Thymus (tissue), 11 donors: ENCODE results near the gene SOBP. TPM values are rescaled to one million over a fixed set of nuclear protein-coding genes. Genes with fewer than 3 reads are reported as not detected.

Source experiments
- DNase-seq, 9 donors: peaks; one replicate each; pipeline ENCODE4 v3.0.0-alpha.2; 2013; ENCODE audit warnings: low spot score in 9 of 9, low read depth in 6 of 9, missing footprints in 1 of 9
- H3K27ac ChIP-seq, 2 donors: one replicate each; pipeline ENCODE4 v1.5.1; 2013; ENCODE audit warnings: control low read depth in 1 of 2, low read depth in 1 of 2, low read length in 1 of 2, mild to moderate bottlenecking in 1 of 2, moderate library complexity in 1 of 2
- H3K27me3 ChIP-seq, 2 donors: one replicate each; pipeline ENCODE4 v1.5.1; 2013; ENCODE audit warnings: low read length in 1 of 2; ENCODE audit not compliant: control insufficient read depth in 2 of 2, insufficient read depth in 1 of 2
- H3K36me3 ChIP-seq, 2 donors: one replicate each; pipeline ENCODE4 v1.5.1; 2013; ENCODE audit warnings: low read length in 1 of 2, mild to moderate bottlenecking in 1 of 2, moderate library complexity in 1 of 2; ENCODE audit not compliant: control insufficient read depth in 2 of 2, insufficient read depth in 2 of 2
- H3K4me1 ChIP-seq, 2 donors: one replicate each; pipeline ENCODE4 v1.5.1; 2013; ENCODE audit warnings: low read length in 2 of 2; ENCODE audit not compliant: control insufficient read depth in 2 of 2, insufficient read depth in 2 of 2
- H3K4me3 ChIP-seq, 2 donors: one replicate each; pipeline ENCODE4 v1.5.1; 2013; ENCODE audit warnings: low read length in 2 of 2, control low read depth in 1 of 2, mild to moderate bottlenecking in 1 of 2
- H3K9me3 ChIP-seq, 2 donors: one replicate each; pipeline ENCODE4 v1.5.1; 2013; ENCODE audit warnings: low read length in 1 of 2, mild to moderate bottlenecking in 1 of 2; ENCODE audit not compliant: control insufficient read depth in 2 of 2, insufficient read depth in 1 of 2
- WGBS: extraction: QIAGEN DNeasy Blood & Tissue Kit; methylation state at CpG from one replicate; pipeline ENCODE4 v1.1.7; 2013; 5-methylcytosine and 5-hydroxymethylcytosine counted together
- polyA plus RNA-seq: library from polyadenylated mRNA; stranded (reverse); fragments of 200-250 nt; gene quantifications from one replicate; pipeline ENCODE4 v1.2.3, GENCODE V29; 2013
- total RNA-seq: library from RNA; stranded (reverse); fragments of 120-200 nt; gene quantifications from one replicate; pipeline ENCODE4 v1.2.4, GENCODE V29; 2013
- donor health status: healthy.

The SOBP gene
- total and polyA plus RNA-seq, 2 donors, result 4.1 to 4.2 TPM

DNA sequence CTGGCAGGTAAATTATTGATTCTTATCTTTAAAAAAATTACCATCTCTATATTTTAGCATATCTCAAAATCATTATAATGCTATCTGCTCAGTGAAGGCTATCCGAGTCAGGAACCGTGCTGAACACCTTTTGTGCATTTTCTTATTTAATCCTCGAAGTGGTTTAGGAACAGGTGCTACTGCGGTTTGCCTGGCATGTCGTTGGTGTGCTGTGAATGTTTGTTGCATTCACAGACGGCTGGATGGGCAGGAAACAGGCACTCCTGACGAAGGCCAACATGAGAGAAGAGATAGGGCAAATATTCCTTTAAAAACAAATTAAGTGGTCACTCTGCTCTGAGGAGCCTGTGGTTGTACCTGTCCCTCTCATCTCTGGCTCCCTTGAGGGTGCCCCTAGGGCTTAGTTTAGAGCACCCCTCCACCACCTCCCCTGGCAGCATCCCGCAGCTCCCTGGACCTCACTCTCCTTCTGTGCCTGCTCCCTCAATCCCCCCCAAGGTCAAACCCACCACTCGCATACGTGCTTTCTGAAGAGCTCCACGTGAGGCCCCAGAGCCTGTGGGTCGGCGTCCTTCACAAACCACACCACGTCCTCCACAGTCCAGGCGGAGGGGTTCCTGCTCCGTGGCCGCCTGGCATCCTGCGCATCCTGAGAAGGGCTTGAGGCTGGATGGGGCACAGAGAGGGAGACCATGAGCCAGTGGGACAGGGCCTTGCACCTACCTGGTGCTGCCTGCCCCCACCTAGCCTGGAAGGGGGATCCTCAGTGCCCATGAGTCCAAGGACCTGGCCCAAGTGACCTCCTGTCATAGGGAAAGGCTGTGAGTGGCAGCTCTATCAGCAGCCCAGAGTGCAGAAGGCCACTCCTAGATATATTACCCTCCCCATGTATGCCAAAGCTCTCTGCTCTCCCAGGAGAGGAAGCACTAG, 217.7 kb downstream of the SOBP start:
- Histone ChIP-seq H3K27ac (no peak overlapping the region), H3K4me1 (peaks cover 5 to 23% of the 10 kb centered on the region in 2 donors), H3K27me3 (no peaks in the 10 kb centered on the region), H3K9me3 (no peaks in the 10 kb centered on the region), H3K36me3 (peaks cover 0 to 2% of the 10 kb centered on the region in 2 donors), H3K4me3 (no peak overlapping the region)
- DNase-seq, result no peak
- 96% methylated on average over 18 of the region's 18 CpGs for WGBS

DNA sequence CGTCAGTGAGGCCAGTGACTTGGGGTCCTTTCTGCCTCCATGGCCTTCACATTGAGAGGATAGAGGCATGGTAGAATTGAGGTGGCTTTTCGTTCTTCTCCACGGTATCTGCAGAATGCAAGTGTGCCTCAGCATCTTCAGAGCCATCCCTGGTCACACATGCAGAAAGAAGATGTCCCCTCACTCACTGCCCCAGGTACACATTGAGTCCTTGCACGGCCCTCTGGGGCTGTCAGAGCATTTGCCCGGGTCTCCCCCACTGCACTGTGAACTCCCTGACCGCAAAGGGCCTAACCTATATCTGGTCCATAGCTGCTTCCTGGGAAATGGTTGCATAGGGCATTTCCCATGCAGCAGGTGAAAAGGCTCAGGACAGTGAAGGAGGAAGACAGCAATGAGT, 218.5 kb downstream of the SOBP start:
- Histone ChIP-seq H3K27me3 (no peaks in the 10 kb centered on the region), H3K36me3 (peaks cover 0 to 2% of the 10 kb centered on the region in 2 donors), H3K9me3 (no peaks in the 10 kb centered on the region), H3K4me3 (no peak overlapping the region), H3K27ac (no peak overlapping the region), H3K4me1 (peaks cover 12 to 31% of the 10 kb centered on the region in 2 donors)
- WGBS, result 89% methylated on average over 6 of the region's 6 CpGs
- no peak for DNase-seq

DNA sequence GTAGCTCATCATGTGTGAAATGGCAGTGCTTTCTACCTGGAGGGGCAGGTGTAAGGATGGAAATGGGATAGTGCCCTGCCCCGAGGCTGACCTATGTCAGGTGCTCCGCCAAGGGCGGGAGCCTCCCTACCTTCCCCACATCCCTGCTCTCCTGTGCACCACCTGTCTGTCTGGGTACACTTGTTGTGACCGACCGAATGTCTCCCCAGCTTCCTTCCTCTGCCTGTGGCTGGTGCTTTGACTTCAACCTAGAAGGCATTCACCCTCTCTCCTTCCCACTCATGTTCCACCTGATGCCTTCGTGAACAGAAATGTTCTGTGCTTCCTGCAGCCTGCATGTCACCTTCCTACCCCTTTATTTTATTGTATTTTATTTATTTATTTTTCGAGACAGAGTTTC, 219.4 kb downstream of the SOBP start:
- peaks cover 14 to 39% of the 10 kb centered on the region in 2 donors for H3K4me1 ChIP-seq
- H3K4me3 ChIP-seq, result no peak overlapping the region
- peak overlapping the region in 1 of 2 donors; percentile 68 for H3K27ac ChIP-seq
- peak in 1 of 9 donors; percentile 71 for DNase-seq
- WGBS, result 72% methylated on average over 7 of the region's 7 CpGs
- H3K9me3 ChIP-seq, result no peaks in the 10 kb centered on the region
- no peaks in the 10 kb centered on the region for H3K36me3 ChIP-seq
- no peaks in the 10 kb centered on the region for H3K27me3 ChIP-seq

Other genes with a start within 250 kb of the SOBP start
- gene PDSS2, start 30.6 kb upstream of the SOBP start, total RNA-seq, result 5.2 TPM
- 9.8 TPM for gene PDSS2, start 30.6 kb upstream of the SOBP start, polyA plus RNA-seq